Measurements from ENCODE around the gene HAUS2.
A peak's percentile ranks its signal among the peaks of the same experiment; 100 is the strongest.
"Not testable (repeated sequence)": the region's sequence is repeated elsewhere in the genome, so short reads cannot be mapped to it uniquely, and the experiment has no call there.

HAUS2 gene

GRCh38 chr15:42548249-42549031, at the start of gene HAUS2, which contains the start of gene LRRC57:
HAUS2 (plus strand) TSS chr15:42548838; CDS start chr15:42548873, 35 bp downstream.
LRRC57 (minus strand) TSS chr15:42548793; CDS start chr15:42548434, 359 bp downstream.
- DNase-seq = peak; percentile 87

GRCh38 chr15:42499858-42500609, 48.6 kb upstream of the HAUS2 start:
- peak; percentile 49 for DNase-seq

GRCh38 chr15:42502477-42502876, 46.2 kb upstream of the HAUS2 start:
- no peak for DNase-seq

- DNase-seq = peak; percentile 49
These were observed 44.8 kb upstream of the HAUS2 start for GRCh38 chr15:42503825-42504224.

GRCh38 chr15:42504631-42505030, 44.0 kb upstream of the HAUS2 start:
- no peak for DNase-seq

GRCh38 chr15:42507514-42507913, 41.1 kb upstream of the HAUS2 start:
- no peak for DNase-seq

- peak; percentile 39 for DNase-seq
These were observed 40.4 kb upstream of the HAUS2 start for GRCh38 chr15:42508263-42508690.

GRCh38 chr15:42510258-42511006, 38.2 kb upstream of the HAUS2 start:
- no peak for DNase-seq

- DNase-seq = peak; percentile 83
These were observed 37.6 kb upstream of the HAUS2 start for GRCh38 chr15:42511007-42511391.

GRCh38 chr15:42523331-42523730, 25.3 kb upstream of the HAUS2 start:
- no peak for DNase-seq

GRCh38 chr15:42528970-42529369, 19.7 kb upstream of the HAUS2 start:
- no peak for DNase-seq

GRCh38 chr15:42533246-42533645, 15.4 kb upstream of the HAUS2 start:
- DNase-seq = no peak

GRCh38 chr15:42544853-42545629, 3.6 kb upstream of the HAUS2 start:
- DNase-seq = peak; percentile 72

- DNase-seq = no peak
These were observed 755 bp upstream of the HAUS2 start for GRCh38 chr15:42547918-42548248.

- peak; percentile 65 for DNase-seq
These were observed 424 bp downstream of the HAUS2 start for GRCh38 chr15:42549032-42549491.

- peak; percentile 71 for DNase-seq
These were observed 1.2 kb downstream of the HAUS2 start for GRCh38 chr15:42549741-42550392.

- DNase-seq = peak; percentile 16
These were observed 4.9 kb downstream of the HAUS2 start for GRCh38 chr15:42553554-42553953.

GRCh38 chr15:42556550-42557207, 8.0 kb downstream of the HAUS2 start:
- DNase-seq = not testable (repeated sequence)

GRCh38 chr15:42558739-42559138, 10.1 kb downstream of the HAUS2 start:
- DNase-seq = no peak

- peak; percentile 99 for DNase-seq
These were observed 26.8 kb downstream of the HAUS2 start, which contains the start of gene STARD9 for GRCh38 chr15:42575188-42576039. STARD9 (plus strand) TSS chr15:42575606; CDS start chr15:42575716, 110 bp downstream.
